ENCODE data around the gene THRSP. TPM values are rescaled to one million over a fixed set of nuclear protein-coding genes. Genes with fewer than 3 reads are reported as not detected.

Gene THRSP
- total and polyA plus RNA-seq, 2 of the 8 experiments (the other 6 are each of a cell fraction or from before 2014, with no cell fraction given), result 0.11 TPM; not detected in 1

DNA sequence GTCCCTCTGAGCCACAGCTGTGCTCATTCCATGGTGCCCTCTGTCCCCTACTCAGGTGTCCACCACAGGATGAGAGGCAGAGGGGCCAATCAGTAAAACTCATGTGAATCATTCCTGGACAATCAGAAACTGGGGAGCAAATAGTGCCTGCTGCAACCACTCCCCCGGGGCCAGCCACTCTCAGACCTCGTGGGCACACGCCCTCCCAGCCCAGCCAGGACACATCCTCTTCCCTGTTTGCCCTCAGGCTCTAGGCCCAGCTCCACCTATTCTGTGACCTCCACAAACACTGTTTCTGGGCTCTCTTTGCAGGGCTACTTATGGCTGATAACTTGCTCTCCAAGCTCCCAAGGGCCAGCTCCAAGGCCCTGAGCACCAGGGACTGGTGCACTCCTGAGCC is 26.6 kb upstream of the THRSP start:
- H4K5ac ChIP-seq (ENCODE audit: insufficient read length, low read depth, low read length), result no peak overlapping the region
- no peaks in the 10 kb centered on the region for H4K20me1 ChIP-seq (replicated peaks in 1 of 2; ENCODE audit: control insufficient read depth in 1 of 2, insufficient read depth in 2 of 2, low read length in 2 of 2)
- no peak for DNase-seq (ENCODE audit: low read depth in 1 of 2, low spot score in 2 of 2)
- H3K79me1 ChIP-seq (ENCODE audit: low read depth, low read length), result no peaks in the 10 kb centered on the region
- H3K14ac ChIP-seq (ENCODE audit: insufficient read length), result no peak overlapping the region
- FAIRE-seq, result no peak
- H3K9ac ChIP-seq (replicated peaks in 1 of 4; ENCODE audit: extremely low read depth in 1 of 4, low read depth in 3 of 4, low read length in 3 of 4), result no peak overlapping the region
- no peak overlapping the region for H3K4me2 ChIP-seq (ENCODE audit: insufficient read depth in 1 of 2, low read depth in 2 of 2, low read length in 2 of 2)
- no peak overlapping the region for H2AFZ ChIP-seq (ENCODE audit: low read length)
- H3K23me2 ChIP-seq (ENCODE audit: low read depth, low read length), result no peaks in the 10 kb centered on the region
- H2BK20ac ChIP-seq (ENCODE audit: low read length), result no peak overlapping the region
- no peak overlapping the region for H2BK15ac ChIP-seq (ENCODE audit: low read length)
- H2BK12ac ChIP-seq (ENCODE audit: low read depth, low read length), result no peak overlapping the region
- H4K8ac ChIP-seq (ENCODE audit: extremely low read depth, insufficient read depth, low read length), result peak overlapping the region; percentile 39; the same call in 1 of the 2 replicates
- no peak overlapping the region for H3K56ac ChIP-seq (replicated peaks; ENCODE audit: insufficient read length, low read depth, low read length)
- WGBS, 2 experiments (ENCODE audit: extremely low coverage in 1 of 2, insufficient coverage in 1 of 2, insufficient read length in 1 of 2, insufficient replicate concordance in 2 of 2, low coverage in 1 of 2, low lambda C conversion rate in 2 of 2, missing lambda C conversion rate in 1 of 2), result 91% methylated on average over 3 of the region's 3 CpGs; no CpG with 5 or more reads in 1 of the 2 experiments
- no peak overlapping the region for H4K91ac ChIP-seq (replicated peaks; ENCODE audit: insufficient read length, low read length)
- H3K23ac ChIP-seq (ENCODE audit: insufficient read length), result no peak overlapping the region
- H3K27ac ChIP-seq (ENCODE audit: low read depth, low read length), result no peak overlapping the region
- no peak overlapping the region for H2BK5ac ChIP-seq (ENCODE audit: low read depth, low read length)
- CTCF ChIA-PET (ENCODE audit: partially characterized antibody), result interaction anchor here (0.9 to 9.0 kb wide), 5 partner anchors 8 to 528 kb away, joined by 3 to 92 read pairs (median 4); no protein-coding TSS in a partner anchor
- H3K4me3 ChIP-seq (ENCODE audit: extremely low read depth in 1 of 4, insufficient read depth in 2 of 4, low read depth in 3 of 4, low read length in 4 of 4), result no peak overlapping the region
- H3K79me2 ChIP-seq (ENCODE audit: control insufficient read depth in 1 of 2, insufficient read depth in 2 of 2, low read length in 2 of 2), result no peaks in the 10 kb centered on the region
- no peaks in the 10 kb centered on the region for H3K36me3 ChIP-seq (ENCODE audit: control insufficient read depth in 2 of 4, insufficient read depth in 4 of 4, low read length in 3 of 4)
- H3K27me3 ChIP-seq (replicated peaks in 1 of 4; ENCODE audit: control insufficient read depth in 3 of 4, extremely low read depth in 1 of 4, insufficient read depth in 3 of 4, low read length in 3 of 4), result no peaks in the 10 kb centered on the region
- no peak overlapping the region for H2AK5ac ChIP-seq (ENCODE audit: low read depth, low read length)
- no peak overlapping the region for H3K4ac ChIP-seq (replicated peaks; ENCODE audit: insufficient read length, low read depth, low read length)
- no peaks in the 10 kb centered on the region for H3K9me3 ChIP-seq (ENCODE audit: insufficient read depth in 2 of 2, low read depth in 1 of 2, low read length in 1 of 2)
- H2BK120ac ChIP-seq (replicated peaks; ENCODE audit: low read depth, low read length), result no peak overlapping the region
- POLR2A ChIA-PET (ENCODE audit: partially characterized antibody), result interaction anchor here (0.6 to 1.0 kb wide), 3 partner anchors 17 to 467 kb away, joined by 3 to 4 read pairs (median 3); partner anchors contain the start of gene ALG8
- H3K4me1 ChIP-seq (replicated peaks in 1 of 4; ENCODE audit: control insufficient read depth in 3 of 4, insufficient read depth in 4 of 4, low read length in 3 of 4), result peaks cover 0 to 7% (median 3%) of the 10 kb centered on the region in 4 experiments; a peak in 3 of 7 replicates
- no peak overlapping the region for H3K18ac ChIP-seq (ENCODE audit: extremely low read depth, low read length)
- TF ChIP-seq, protein P1, sequence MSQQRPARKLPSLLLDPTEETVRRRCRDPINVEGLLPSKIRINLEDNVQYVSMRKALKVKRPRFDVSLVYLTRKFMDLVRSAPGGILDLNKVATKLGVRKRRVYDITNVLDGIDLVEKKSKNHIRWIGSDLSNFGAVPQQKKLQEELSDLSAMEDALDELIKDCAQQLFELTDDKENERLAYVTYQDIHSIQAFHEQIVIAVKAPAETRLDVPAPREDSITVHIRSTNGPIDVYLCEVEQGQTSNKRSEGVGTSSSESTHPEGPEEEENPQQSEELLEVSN (IDR thresholded peaks at IDR 0.05), result no peak
- no peak for TF ChIP-seq GABPA (IDR thresholded peaks at IDR 0.05; ENCODE audit: borderline replicate concordance, insufficient read depth, low read length)
- TF ChIP-seq CEBPB (IDR thresholded peaks at IDR 0.05; ENCODE audit: low read depth, low read length), result no peak
- no peak for TF ChIP-seq RBBP5 (IDR thresholded peaks at IDR 0.05; ENCODE audit: borderline replicate concordance, low read depth, low read length)
- TF ChIP-seq, protein P2, sequence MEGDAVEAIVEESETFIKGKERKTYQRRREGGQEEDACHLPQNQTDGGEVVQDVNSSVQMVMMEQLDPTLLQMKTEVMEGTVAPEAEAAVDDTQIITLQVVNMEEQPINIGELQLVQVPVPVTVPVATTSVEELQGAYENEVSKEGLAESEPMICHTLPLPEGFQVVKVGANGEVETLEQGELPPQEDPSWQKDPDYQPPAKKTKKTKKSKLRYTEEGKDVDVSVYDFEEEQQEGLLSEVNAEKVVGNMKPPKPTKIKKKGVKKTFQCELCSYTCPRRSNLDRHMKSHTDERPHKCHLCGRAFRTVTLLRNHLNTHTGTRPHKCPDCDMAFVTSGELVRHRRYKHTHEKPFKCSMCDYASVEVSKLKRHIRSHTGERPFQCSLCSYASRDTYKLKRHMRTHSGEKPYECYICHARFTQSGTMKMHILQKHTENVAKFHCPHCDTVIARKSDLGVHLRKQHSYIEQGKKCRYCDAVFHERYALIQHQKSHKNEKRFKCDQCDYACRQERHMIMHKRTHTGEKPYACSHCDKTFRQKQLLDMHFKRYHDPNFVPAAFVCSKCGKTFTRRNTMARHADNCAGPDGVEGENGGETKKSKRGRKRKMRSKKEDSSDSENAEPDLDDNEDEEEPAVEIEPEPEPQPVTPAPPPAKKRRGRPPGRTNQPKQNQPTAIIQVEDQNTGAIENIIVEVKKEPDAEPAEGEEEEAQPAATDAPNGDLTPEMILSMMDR (IDR thresholded peaks at IDR 0.05; ENCODE audit: control extremely low read depth in 1 of 3, insufficient read depth in 1 of 3, low read depth in 1 of 3, low read length in 3 of 3), result no peak
- no peak for TF ChIP-seq SP4 (IDR thresholded peaks at IDR 0.05; ENCODE audit: low read length)
- no peak for TF ChIP-seq CREB1 (IDR thresholded peaks at IDR 0.05)
- TF ChIP-seq RAD21 (IDR thresholded peaks at IDR 0.05 in 1 of 2, conservative IDR thresholded peaks at IDR 0.05 in 1 of 2; ENCODE audit: low read depth in 2 of 2, low read length in 2 of 2), result no peak
- TF ChIP-seq NANOG (IDR thresholded peaks at IDR 0.05; ENCODE audit: insufficient read depth, low read depth, low read length, poor library complexity, severe bottlenecking), result no peak
- TF ChIP-seq RNF2 (IDR thresholded peaks at IDR 0.05; ENCODE audit: borderline replicate concordance, low read depth, low read length, missing control alignments, poor library complexity, severe bottlenecking), result no peak
